SIG-M5 (cell line): ENCODE measurements around the gene GPALPP1.
"Not testable (repeated sequence)": the region's sequence is repeated elsewhere in the genome, so short reads cannot be mapped to it uniquely, and the experiment has no call there.

Experiments used
- DNase-seq: peaks from one replicate; lab custom pipeline; 2025; lab: John Stamatoyannopoulos, UW

The GPALPP1 gene

DNA sequence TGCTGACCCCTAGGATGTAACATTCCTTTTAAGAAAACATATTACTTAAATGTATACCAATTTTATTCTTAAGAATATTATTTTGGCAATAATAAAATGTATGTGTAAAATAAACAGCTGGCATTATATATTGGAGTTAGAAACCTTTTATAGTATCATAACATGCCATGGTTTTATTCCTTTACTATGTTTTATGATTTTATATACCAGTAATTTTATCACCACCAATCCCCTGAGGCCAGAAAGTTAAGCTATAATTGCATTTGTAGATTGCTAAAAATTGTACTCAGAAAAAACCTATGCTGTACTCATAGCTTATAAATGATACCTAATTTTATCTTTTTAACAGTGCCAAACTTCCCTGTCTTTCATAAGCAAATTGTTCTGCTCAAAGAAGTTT is 17.9 kb downstream of the GPALPP1 start:
- no peak for DNase-seq

GRCh38 chr13:45007823-45008222 is 18.5 kb downstream of the GPALPP1 start:
- no peak for DNase-seq

GRCh38 chr13:45011198-45011597 is 21.9 kb downstream of the GPALPP1 start:
- no peak for DNase-seq

GRCh38 chr13:45015300-45015699 is 26.0 kb downstream of the GPALPP1 start:
- no peak for DNase-seq

GRCh38 chr13:45016792-45017425 is 27.6 kb downstream of the GPALPP1 start:
- DNase-seq: no peak

DNA sequence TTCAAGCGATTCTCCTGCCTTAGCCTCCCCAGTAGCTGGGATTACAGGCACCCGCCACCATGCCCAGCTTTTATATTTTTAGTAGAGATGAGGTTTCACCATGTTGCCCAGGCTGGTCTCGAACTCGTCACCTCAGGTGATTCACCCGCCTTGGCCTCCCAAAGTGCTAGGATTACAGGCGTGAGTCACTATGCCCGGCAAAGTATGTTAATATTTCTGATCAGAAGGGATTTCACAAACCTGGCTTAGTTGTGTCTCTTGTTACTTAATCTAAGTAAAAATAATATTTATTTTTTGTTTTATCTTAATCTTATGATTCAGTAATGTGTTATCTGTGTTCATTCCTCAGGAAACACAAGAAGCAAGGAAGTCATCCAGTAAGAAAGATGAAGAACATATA is 30.6 kb downstream of the GPALPP1 start:
- DNase-seq: not testable (repeated sequence)

DNA sequence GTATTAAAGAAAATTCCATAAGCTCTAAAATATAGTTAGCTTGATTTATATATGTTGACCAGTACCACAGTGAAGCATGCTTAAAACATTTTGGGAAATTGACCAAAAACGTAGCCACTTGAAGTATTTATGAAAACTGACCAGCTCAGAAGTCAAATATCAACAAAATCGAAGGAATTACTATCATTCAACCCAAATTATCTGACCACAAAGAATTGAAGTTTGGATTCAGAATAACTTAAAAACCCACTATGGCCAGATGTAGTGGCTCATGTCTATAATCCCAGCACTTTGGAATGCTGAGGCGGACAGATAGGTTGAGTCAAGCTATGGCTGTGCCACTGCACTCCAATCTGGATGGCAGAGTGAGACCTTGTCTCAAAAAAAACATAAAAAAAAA is 31.9 kb downstream of the GPALPP1 start:
- DNase-seq: no peak

- DNase-seq: no peak
These were observed 35.5 kb downstream of the GPALPP1 start for GRCh38 chr13:45024847-45025246.

GRCh38 chr13:45034342-45034741 is 45.0 kb downstream of the GPALPP1 start:
- DNase-seq: no peak

- no peak for DNase-seq
These were observed 46.9 kb downstream of the GPALPP1 start for GRCh38 chr13:45036206-45036605.

- no peak for DNase-seq
These were observed 50.8 kb downstream of the GPALPP1 start for GRCh38 chr13:45040173-45040572.

GRCh38 chr13:45040622-45041021 is 51.3 kb downstream of the GPALPP1 start:
- no peak for DNase-seq

- no peak for DNase-seq
These were observed 53.2 kb downstream of the GPALPP1 start for GRCh38 chr13:45042539-45042938.

DNA sequence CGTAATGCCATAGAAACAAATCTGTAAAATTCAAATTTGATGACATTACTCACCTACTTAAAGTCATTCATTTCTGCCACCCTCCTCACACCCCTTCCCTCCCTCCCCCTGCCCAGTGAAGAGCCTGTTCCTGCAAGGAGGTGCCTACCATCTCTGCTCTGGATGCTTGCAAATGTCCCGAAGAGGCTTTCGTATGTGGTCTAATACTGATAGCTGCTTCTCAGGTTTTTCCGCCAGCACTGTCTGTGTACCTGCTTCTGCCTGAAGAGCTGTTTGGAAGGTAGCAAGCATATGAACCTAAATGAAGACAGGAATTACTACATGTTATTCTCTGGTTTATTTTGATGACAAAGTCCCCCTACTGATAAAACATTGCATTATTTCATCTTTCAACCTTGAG is 57.1 kb downstream of the GPALPP1 start:
- DNase-seq: no peak

- DNase-seq: no peak
These were observed 58.3 kb downstream of the GPALPP1 start for GRCh38 chr13:45047394-45048310.

DNA sequence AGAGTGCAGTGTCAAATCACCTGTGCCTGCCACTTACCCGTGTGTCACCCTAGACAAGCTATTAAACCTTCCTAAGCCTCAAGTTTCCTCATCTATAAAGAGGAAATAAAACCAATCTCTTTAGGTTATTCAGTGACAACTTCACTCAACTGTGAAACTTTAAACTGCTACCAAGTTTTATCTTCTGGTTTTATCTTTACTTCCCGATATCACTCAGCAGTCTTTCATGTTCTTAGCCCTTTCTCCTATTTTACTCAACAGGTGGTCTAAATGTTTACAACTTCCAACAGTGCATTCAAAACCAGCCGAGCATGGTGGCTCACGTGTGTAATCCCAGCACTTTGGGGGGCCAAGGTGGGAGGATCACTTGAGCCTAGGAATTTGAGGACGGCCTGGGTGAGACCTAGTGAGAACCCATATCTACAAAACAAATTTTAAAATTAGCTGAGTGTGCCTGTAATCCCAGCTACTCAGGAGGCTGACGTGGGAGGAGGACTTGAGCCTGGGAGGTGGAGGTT is 59.6 kb downstream of the GPALPP1 start:
- no peak for DNase-seq

GRCh38 chr13:45049478-45049877 is 60.1 kb downstream of the GPALPP1 start:
- no peak for DNase-seq

- no peak for DNase-seq
These were observed 62.0 kb downstream of the GPALPP1 start for GRCh38 chr13:45051315-45051714.

GRCh38 chr13:45055198-45055901 is 66.0 kb downstream of the GPALPP1 start:
- peak; percentile 64 for DNase-seq

DNA sequence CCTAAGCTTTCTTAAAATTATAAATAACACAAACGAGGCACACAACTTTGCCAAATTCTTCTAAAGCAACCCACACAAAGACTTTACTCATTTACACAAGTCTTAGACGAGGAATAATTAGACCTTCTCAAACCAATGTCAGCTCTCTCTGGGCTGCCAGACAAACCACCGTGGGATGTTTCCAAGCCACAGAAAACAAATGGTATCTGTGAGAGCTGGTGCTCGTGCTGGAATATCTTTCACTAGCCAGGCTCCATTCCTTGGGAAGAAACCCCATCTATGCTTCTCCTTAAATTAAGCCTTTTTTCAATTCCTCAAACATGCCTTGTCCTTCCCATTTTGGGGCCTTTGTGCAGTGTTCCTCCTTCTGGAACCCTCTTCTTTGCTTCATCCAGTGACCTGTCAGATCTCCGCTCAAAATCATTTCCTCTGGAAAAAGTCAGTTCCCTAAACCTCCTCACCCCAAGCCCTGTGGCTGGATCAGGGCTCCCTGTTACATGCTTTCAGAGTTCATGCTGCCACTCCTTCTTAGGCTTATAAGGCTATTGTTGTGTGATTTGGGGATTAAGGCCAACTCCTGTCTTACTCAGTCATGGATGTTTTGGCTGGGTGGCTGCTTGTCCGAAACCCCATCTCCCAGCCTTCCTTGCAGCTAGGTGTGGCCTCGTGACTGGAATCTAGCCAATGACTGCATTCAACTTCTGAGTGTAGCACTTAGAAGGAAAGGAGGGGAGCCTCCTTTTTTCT is 66.7 kb downstream of the GPALPP1 start:
- no peak for DNase-seq

GRCh38 chr13:45060062-45060461 is 70.7 kb downstream of the GPALPP1 start:
- DNase-seq: no peak
